HepG2 (cell line): ENCODE measurements around the gene TRIM27. TPM values are rescaled to one million over a fixed set of nuclear protein-coding genes. Genes with fewer than 3 reads are reported as not detected.

Experiments used
- AKAP8 ChIP-seq: sonication (generic); formaldehyde crosslinking; IDR thresholded peaks from 2 replicates; pipeline ENCODE4 v1.5.1; 2020; ENCODE audit warnings: mild to moderate bottlenecking, missing genetic modification reagents
- DNMT1 ChIP-seq: sonication (generic); formaldehyde crosslinking; IDR thresholded peaks from 2 replicates; pipeline ENCODE4 v1.5.1; 2020; ENCODE audit warnings: mild to moderate bottlenecking, missing genetic modification reagents
- HMG20B ChIP-seq: conservative IDR thresholded peaks from 2 replicates; pipeline ENCODE4 v1.6.1; 2016; ENCODE audit warnings: missing genetic modification reagents, missing compliant biosample characterization
- HMGA1 ChIP-seq: sonication (generic); formaldehyde crosslinking; conservative IDR thresholded peaks from 2 replicates; pipeline ENCODE4 v1.4.0; 2020; ENCODE audit warnings: missing genetic modification reagents
- MTA1 ChIP-seq: sonication (generic); formaldehyde crosslinking; IDR thresholded peaks from 2 replicates; pipeline ENCODE4 v1.4.0; 2020; ENCODE audit warnings: missing genetic modification reagents, mild to moderate bottlenecking, borderline replicate concordance
- MXD4 ChIP-seq: IDR thresholded peaks from 2 replicates; pipeline ENCODE4 v1.6.1; 2016; ENCODE audit warnings: mild to moderate bottlenecking, missing biosample characterization, missing genetic modification reagents
- NR2F2 ChIP-seq: IDR thresholded peaks from 2 replicates; pipeline ENCODE4 v1.6.1; 2012; ENCODE audit warnings: low read depth, inconsistent platforms, borderline replicate concordance
- NR2F6 ChIP-seq, 2 experiments: IDR thresholded peaks; 2 replicates each; pipeline ENCODE4 v1.6.1; 2016; ENCODE audit warnings: antibody characterized with exemption in 1 of 2, mild to moderate bottlenecking in 1 of 2
- REPIN1 ChIP-seq: sonication (generic); formaldehyde crosslinking; IDR thresholded peaks from 2 replicates; pipeline ENCODE4 v1.8.0; 2022; ENCODE audit warnings: missing genetic modification reagents, low read depth, mild to moderate bottlenecking, borderline replicate concordance
- U2AF1 ChIP-seq: fragments of 200-400 bp; formaldehyde crosslinking; optimal IDR thresholded peaks from 2 replicates; pipeline ENCODE3; 2017; ENCODE audit warnings: mild to moderate bottlenecking, low read depth, low read length
- ZBTB20 ChIP-seq: sonication (generic); formaldehyde crosslinking; IDR thresholded peaks from 2 replicates; pipeline ENCODE4 v1.8.1; 2023; ENCODE audit warnings: missing genetic modification reagents, low read depth, mild to moderate bottlenecking, borderline replicate concordance
- ZBTB38 ChIP-seq: sonication (generic); formaldehyde crosslinking; IDR thresholded peaks from 2 replicates; pipeline ENCODE4 v1.5.1; 2020; ENCODE audit warnings: mild to moderate bottlenecking, missing genetic modification reagents
- ZBTB40 ChIP-seq, 2 experiments: fragments of 450-650 bp in 1 of 2; sonication (generic) in 1 of 2; formaldehyde crosslinking in 1 of 2; IDR thresholded peaks; 2 replicates each; pipeline versions ENCODE4 v1.6.1 to v1.8.0; 2016 to 2022; ENCODE audit warnings: antibody characterized with exemption in 1 of 2, mild to moderate bottlenecking in 1 of 2, missing genetic modification reagents in 1 of 2
- ZMYM3 ChIP-seq: sonication (generic); formaldehyde crosslinking; IDR thresholded peaks from 2 replicates; pipeline ENCODE4 v1.5.1; 2020; ENCODE audit warnings: mild to moderate bottlenecking, missing genetic modification reagents
- ZNF263 ChIP-seq: sonication (generic); formaldehyde crosslinking; IDR thresholded peaks from 2 replicates; pipeline ENCODE4 v1.4.0; 2020; ENCODE audit warnings: missing genetic modification reagents
- ZNF512B ChIP-seq: sonication (generic); formaldehyde crosslinking; IDR thresholded peaks from 2 replicates; pipeline ENCODE4 v1.5.1; 2020; ENCODE audit warnings: missing genetic modification reagents, mild to moderate bottlenecking, borderline replicate concordance
- ZNF746 ChIP-seq: sonication (generic); formaldehyde crosslinking; IDR thresholded peaks from 2 replicates; pipeline ENCODE4 v1.8.0; 2022; ENCODE audit warnings: mild to moderate bottlenecking, missing genetic modification reagents
- polyA plus RNA-seq, 8 experiments: library from polyadenylated mRNA; depleted of rRNA in 3 of 8; stranded (reverse) in 7 of 8; unstranded in 1 of 8; fragments of >200 nt; fragmentation: Illumina TruSeq in 4 of 8; extraction: Trizol in 4 of 8; gene quantifications; 2 replicates each; pipeline versions ENCODE4 v1.2.1 to v1.2.3, GENCODE V29; 2011 to 2016; ENCODE audit warnings: low read depth in 4 of 8, missing spikeins in 1 of 8, mixed read lengths in 1 of 8; ENCODE audit not compliant: insufficient read depth in 1 of 8
- total RNA-seq, 5 experiments: library from RNA; depleted of rRNA; stranded (reverse); fragments of >200 nt; fragmentation: Illumina TruSeq; extraction: Trizol; gene quantifications; 2 replicates each; pipeline ENCODE4 v1.2.3, GENCODE V29; 2016; ENCODE audit warnings: low read depth in 1 of 5

TRIM27 gene
- total and polyA plus RNA-seq, 2 of the 13 experiments (the other 11 are each of a cell fraction or from before 2014, with no cell fraction given): 88.6 to 112 TPM

- TF ChIP-seq ZNF512B: no peak; the same call in 1 of the 2 replicates
- no peak; the same call in none of the 2 replicates for TF ChIP-seq ZBTB20 (CRISPR knock-in tag)
- TF ChIP-seq ZMYM3: no peak
- no peak for TF ChIP-seq DNMT1 (CRISPR knock-in tag)
- peak; percentile 59 for TF ChIP-seq ZNF746 (CRISPR knock-in tag)
- TF ChIP-seq ZNF263 (CRISPR knock-in tag): peak; percentile 17; the same call in 1 of the 2 replicates
- TF ChIP-seq HMGA1 (CRISPR knock-in tag): no peak
- no peak for TF ChIP-seq ZBTB40 (IDR thresholded peaks at IDR 0.05)
- TF ChIP-seq ZBTB40 (CRISPR knock-in tag; IDR thresholded peaks at IDR 0.05): peak; percentile 86
- no peak for TF ChIP-seq NR2F2
- TF ChIP-seq U2AF1: no peak
- TF ChIP-seq MTA1 (CRISPR knock-in tag): no peak; the same call in 1 of the 2 replicates
- no peak; the same call in 1 of the 2 replicates for TF ChIP-seq HMG20B (CRISPR knock-in tag)
- peak; percentile 93 for TF ChIP-seq MXD4 (CRISPR knock-in tag)
- TF ChIP-seq REPIN1: peak; percentile 74
- no peak for TF ChIP-seq NR2F6 (IDR thresholded peaks at IDR 0.05)
- peak; percentile 75 for TF ChIP-seq NR2F6 (CRISPR knock-in tag; IDR thresholded peaks at IDR 0.05)
- peak; percentile 65; the same call in 1 of the 2 replicates for TF ChIP-seq AKAP8 (CRISPR knock-in tag)
- TF ChIP-seq ZBTB38 (CRISPR knock-in tag): peak; percentile 87; the same call in 1 of the 2 replicates
These were observed at the start of gene TRIM27 (continued) for GRCh38 chr6:28923318-28924102.
